Measurements from ENCODE around the gene RPP25. TPM values are rescaled to one million over a fixed set of nuclear protein-coding genes. Genes with fewer than 3 reads are reported as not detected.

The RPP25 gene
- total and polyA plus RNA-seq, 2 of the 13 experiments (the other 11 are each of a cell fraction or from before 2014, with no cell fraction given), result 0.05 to 0.11 TPM

- TF ChIP-seq ZNF747 (CRISPR knock-in tag; IDR thresholded peaks at IDR 0.05; ENCODE audit: borderline replicate concordance) (peak; percentile 88; the same call in 1 of the 2 replicates), PREB (CRISPR knock-in tag; IDR thresholded peaks at IDR 0.05) (no peak), ZBTB37 (CRISPR knock-in tag; IDR thresholded peaks at IDR 0.05) (no peak), HNRNPK (IDR thresholded peaks at IDR 0.05; ENCODE audit: low read depth, low read length, poor library complexity, severe bottlenecking) (peak; percentile 89), KIAA2018 (CRISPR knock-in tag; IDR thresholded peaks at IDR 0.05; ENCODE audit: borderline replicate concordance) (no peak), ISL2 (CRISPR knock-in tag; IDR thresholded peaks at IDR 0.05) (peak; percentile 31; the same call in 1 of the 2 replicates), ZNF263 (CRISPR knock-in tag; IDR thresholded peaks at IDR 0.05) (peak; percentile 23; the same call in 1 of the 2 replicates), MAFK (conservative IDR thresholded peaks at IDR 0.05 in 1 of 2, IDR thresholded peaks at IDR 0.05 in 1 of 2; ENCODE audit: low read length in 2 of 2) (no peak), ZBTB8A (CRISPR knock-in tag; IDR thresholded peaks at IDR 0.05; ENCODE audit: borderline replicate concordance, low read depth) (0 out of 2 replicates have a peak, but pooled peaks have one; percentile 59)
These were observed 18.8 kb downstream of the RPP25 start, which contains the start of gene COX5A (continued) for GRCh38 chr15:74937590-74938371.

Data from HepG2 (cell line).